Dedifferentiated amniotic fluid mesenchymal stem cell (primary cell): ENCODE data around the gene CCDC116.
"Not testable (repeated sequence)": the region's sequence is repeated elsewhere in the genome, so short reads cannot be mapped to it uniquely, and the experiment has no call there.

ENCODE experiments used
- DNase-seq: peaks from one replicate; pipeline ENCODE4 v3.0.0-alpha.2; 2016; ENCODE audit errors: extremely low spot score

CCDC116 gene, protein sequence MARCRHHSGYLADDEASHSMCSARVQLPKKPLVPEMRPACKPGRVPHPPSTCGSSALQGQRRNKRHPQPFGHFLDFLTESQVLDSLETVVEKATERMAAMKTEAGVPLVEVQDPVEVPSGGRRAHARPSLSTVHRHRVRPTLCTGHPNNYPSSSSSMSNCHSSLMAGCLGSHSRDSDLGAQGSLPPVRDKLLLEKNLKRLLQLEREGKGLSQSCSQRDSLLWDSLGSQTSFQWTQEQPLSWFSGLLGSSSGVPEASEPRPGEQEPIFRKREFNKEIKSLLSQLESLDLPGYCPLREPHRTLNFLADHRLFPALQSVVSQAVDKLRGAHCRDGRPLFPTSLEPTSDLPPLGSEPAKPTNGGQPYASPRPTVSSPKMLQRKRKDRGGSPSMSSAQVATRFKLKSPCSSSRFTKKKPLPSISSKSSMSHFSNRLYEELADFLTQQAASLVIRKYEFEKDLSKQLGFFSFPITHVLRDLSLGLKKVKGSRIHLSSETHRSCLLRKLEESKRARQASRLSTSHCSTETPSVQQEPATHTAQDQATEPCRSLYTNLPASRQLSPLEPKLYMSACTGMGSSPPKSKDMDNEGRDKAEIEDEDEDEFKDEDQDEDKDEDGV

GRCh38 chr22:21632237-21632895 is at the start of gene CCDC116:
CCDC116 (plus strand) TSS chr22:21632760; CDS start chr22:21633182, 422 bp downstream.
- no peak for DNase-seq

- no peak for DNase-seq
These were observed 49.5 kb upstream of the CCDC116 start for GRCh38 chr22:21582801-21583740.

GRCh38 chr22:21585389-21585788 is 47.2 kb upstream of the CCDC116 start:
- no peak for DNase-seq

DNA sequence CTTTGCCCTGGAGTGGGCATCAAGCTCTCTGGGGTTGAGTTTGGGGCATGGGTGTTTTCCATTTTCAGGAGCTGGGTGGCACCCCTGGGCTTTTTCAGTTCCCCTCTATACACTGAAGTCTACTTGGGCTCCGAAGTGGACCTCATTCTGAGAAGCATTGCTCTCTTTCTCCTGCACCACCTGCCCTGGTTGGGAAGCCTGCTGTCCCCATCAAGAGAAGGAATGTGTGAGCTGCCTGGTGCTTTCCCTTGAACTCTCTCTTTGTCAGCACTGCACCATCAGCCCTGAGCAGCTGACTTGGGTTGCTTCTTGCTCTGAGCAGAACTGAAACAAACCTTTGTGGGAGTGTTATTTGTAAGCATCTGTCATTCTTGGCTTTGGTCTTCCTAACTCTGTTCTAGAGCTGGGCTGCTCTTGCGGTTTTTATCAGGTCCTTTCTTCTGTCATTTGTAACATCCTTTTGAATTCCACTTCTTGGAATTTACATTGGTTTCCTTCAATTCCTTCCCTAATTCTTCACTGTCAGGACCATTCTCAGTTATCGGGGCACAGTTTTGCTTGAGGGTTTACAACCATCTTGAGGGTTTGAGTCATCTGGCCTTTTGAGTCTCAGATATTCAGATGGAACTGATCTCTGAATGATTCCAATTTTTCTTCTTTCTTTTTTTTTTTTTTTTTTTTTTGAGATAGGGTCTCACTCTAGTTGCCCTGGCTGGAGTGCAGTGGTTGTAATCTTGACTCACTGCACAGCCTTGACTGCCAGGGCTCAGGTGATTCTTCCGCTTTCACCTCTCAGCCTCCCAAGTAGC is 44.6 kb upstream of the CCDC116 start:
- no peak for DNase-seq

GRCh38 chr22:21589396-21589795 is 43.2 kb upstream of the CCDC116 start:
- DNase-seq, result no peak

- DNase-seq, result no peak
These were observed 41.5 kb upstream of the CCDC116 start for GRCh38 chr22:21590809-21591641.

GRCh38 chr22:21591695-21592094 is 40.9 kb upstream of the CCDC116 start:
- no peak for DNase-seq

DNA sequence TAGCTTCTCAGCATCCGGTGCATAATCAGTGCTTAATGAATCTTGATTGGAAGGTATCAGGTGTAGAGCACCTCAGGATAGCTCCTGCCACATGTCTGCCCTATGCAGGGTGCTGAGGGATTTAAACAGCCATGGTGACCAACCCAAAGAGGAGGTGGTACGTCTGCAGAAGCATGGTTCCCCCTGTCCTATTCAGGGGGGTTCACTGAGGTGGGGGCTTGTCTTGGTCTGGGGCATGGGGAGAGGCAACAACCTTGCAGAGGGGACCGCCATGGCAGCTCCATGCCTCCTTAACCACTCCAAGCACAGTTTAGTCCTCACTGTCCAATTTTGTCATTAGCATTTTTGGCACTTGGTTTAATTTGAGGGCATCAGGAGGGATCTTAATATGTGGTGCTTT is 40.1 kb upstream of the CCDC116 start:
- DNase-seq, result no peak

DNA sequence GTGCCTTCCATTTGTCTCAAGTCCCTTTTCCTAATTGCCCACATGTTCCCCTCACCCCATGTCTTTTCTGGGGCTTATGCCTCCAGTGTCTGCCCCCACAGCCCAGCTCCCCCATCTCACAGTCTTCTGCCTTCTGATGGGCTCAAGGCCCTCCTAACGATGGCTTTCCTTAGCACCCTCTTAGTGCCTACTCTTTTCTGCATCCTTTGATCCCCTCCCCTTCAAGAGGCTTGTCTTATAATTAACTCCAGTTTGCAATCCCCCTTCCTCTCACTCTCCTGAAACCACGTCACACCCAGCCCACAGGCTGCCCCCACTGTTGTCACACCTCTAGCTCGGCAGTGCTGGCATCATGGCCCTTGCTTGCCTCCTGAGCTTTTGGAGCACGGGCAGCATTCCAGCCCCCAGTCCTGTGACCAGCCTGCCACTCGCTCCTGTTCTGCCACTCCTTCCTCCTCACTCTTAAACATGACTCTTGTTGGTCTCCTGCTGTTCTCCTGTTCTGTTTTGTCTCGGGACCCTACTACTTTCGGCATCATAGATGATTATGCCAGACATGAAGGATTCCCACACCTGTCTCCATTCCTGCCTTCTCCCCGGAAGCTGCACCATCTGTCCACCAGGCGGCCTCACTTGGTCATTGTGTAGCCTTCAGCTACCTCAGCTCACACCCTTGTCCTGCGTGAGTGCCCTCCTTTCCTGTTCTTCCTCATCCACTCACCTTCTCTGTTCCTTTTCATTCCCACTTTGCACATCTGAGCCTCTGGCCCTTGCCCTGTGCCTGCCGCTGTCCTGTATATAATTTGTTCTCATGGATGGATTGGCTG is 38.9 kb upstream of the CCDC116 start:
- DNase-seq, result no peak

DNA sequence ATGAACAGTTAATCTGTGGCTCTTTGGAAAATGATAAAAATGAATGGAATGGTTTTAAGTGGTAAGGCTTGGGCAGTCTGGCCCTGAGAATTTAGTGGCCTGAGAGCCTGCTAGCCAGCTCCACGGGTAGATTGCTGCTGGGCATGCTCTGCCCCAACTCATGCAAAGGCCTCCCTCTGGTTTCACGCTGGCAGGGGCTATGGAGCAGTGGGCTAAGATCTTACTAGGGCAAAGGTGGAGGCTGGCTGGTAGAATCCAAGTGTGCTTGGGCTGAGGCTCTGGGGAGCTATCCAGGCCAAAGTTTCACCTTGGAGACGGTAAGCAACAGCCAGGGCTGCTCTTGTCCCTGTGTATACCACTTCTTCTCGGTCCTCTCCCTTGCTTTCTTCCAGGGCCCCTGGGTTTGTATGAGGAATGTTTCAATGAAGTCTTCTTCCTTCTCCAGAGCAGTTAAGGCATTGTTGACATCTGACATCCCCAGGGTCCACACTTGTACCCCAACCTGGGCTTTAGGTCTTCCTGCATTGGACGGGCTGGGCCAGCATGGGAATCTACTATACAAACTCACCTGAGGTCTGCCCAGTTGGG is 37.6 kb upstream of the CCDC116 start:
- DNase-seq, result no peak

- DNase-seq, result not testable (repeated sequence)
These were observed 36.0 kb upstream of the CCDC116 start for GRCh38 chr22:21596356-21597135.

- DNase-seq, result no peak
These were observed 34.3 kb upstream of the CCDC116 start for GRCh38 chr22:21598302-21598701.

DNA sequence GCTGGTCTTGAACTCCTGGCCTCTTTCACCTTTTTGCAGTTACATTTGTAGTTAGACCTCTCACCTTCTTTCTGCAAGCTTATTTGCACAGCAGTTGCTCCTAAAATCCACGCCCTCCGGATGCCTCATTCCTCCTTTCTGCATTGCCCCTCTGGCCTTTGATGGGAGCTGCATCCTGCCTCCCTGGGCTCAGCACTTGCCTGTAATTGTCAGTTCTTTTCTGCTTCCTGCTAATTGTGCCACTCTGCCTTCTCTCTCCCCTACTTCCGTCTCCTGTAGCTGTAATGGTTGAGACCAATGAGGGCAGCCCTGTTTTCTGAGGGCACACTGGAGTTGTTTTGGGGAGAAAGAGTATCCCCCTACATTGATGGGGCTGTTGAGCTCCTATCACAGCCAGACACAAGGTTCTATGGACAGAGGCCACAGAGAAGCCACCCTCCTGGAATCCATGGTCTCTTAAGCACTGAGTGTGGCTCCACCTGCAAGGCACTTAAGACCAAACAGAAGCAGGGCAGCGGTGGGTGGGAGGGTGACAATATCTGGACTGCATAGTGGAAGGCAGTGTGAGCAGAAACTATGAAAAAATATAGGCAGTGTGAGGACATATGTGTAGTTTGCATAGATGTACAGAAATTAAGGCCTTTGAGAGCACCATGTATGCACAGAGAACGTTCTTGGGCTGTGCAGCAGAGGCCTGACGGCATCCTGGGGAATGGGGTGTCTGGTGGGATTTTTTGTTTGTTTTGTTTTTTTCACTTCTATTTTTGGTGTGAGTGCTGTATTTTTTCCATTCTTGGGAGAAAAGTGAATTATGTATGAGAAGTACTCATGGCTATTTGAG is 33.3 kb upstream of the CCDC116 start:
- DNase-seq, result no peak

GRCh38 chr22:21602579-21602978 is 30.0 kb upstream of the CCDC116 start:
- no peak for DNase-seq

DNA sequence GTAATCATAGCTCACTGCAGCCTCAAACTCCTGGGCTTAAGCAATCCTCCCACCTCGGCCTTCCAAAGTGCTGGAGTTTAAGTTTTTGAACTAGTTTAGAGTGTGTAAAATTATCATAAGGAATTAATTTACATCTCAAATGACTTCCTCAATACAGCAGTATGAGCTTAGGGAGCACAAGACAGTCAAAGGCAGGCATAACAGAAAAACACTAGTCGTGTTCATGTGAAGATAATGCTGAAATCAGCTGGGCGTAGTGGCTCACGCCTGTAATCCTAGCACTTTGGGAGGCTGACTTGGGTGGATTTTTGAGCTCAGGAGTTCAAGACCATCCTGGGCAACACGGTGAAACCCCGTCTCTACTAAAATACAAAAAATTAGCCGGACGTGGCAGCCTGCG is 28.6 kb upstream of the CCDC116 start:
- no peak for DNase-seq

DNA sequence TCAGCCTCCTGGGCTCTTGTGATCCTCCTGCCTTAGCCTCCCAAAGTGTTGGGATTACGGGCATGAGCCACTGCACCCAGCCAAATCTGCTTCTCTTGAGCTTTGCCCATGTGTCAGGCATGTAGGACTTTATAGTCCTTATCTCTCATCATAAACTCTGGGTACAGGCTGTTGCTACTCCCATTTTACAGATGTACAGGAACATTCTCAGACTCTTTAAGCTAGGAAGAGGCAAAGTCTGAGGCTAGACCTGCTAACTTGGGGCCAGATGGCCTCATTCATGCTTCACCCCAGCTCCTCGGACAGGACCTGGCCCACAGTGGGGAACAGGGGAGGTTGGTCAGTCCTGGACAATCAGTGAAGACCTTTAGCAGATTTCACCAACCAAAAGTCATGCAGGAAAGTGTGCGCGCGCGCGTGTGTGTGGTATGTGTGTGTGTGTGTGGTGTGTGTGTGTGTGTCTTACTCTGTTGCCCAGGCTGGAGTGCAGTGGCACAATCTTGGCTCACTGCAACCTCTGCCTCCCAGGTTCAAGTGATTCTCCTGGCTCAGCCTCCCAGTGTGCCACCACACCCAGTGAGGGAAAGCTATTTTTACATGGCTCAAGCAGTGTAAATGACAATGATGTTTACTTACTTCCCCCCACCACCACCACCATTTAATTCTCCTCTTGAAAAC is 26.5 kb upstream of the CCDC116 start:
- DNase-seq, result no peak
